Nephron (organoid): ENCODE results near the gene TBC1D20.

Experiments
- H3K27ac Mint-ChIP-seq, 3 experiments: 2 replicates each; pipeline ENCODE4 v1.8.0; 2020; ENCODE audit warnings: mixed read lengths in 3 of 3, mild to moderate bottlenecking in 2 of 3, moderate library complexity in 1 of 3
- H3K27me3 Mint-ChIP-seq: 2 replicates; pipeline ENCODE4 v1.8.0; 2021; ENCODE audit warnings: low read depth, mild to moderate bottlenecking, moderate library complexity, mixed read lengths
- H3K36me3 Mint-ChIP-seq: 2 replicates; pipeline ENCODE4 v1.8.0; 2020; ENCODE audit warnings: low read depth, mixed read lengths
- H3K4me1 Mint-ChIP-seq: 2 replicates; pipeline ENCODE4 v1.8.0; 2020; ENCODE audit warnings: mixed read lengths
- H3K4me3 Mint-ChIP-seq, 3 experiments: 2 replicates each; pipeline ENCODE4 v1.8.0; 2020; ENCODE audit warnings: mild to moderate bottlenecking in 3 of 3, mixed read lengths in 3 of 3, moderate library complexity in 2 of 3
- H3K9me3 Mint-ChIP-seq: 2 replicates; pipeline ENCODE4 v1.8.0; 2020; ENCODE audit warnings: mixed read lengths
- CTCF ChIP-seq, 3 experiments: fragments of 200-600 bp; sonication (generic); IDR thresholded peaks; one replicate each; pipeline ENCODE4 v1.5.0; 2021; ENCODE audit warnings: antibody characterized with exemption in 3 of 3; ENCODE audit not compliant: unreplicated experiment in 3 of 3

TBC1D20 gene

GRCh38 chr20:472137-472846, 10.0 kb upstream of the TBC1D20 start:
- no peak for TF ChIP-seq CTCF (IDR thresholded peaks at IDR 0.05; ENCODE audit: unreplicated experiment in 3 of 3)
- H3K4me3 Mint-ChIP-seq = no peak overlapping the region
- peaks cover 43% of the 10 kb centered on the region for H3K36me3 Mint-ChIP-seq
- no peak overlapping the region for H3K27ac Mint-ChIP-seq
- peaks cover 51% of the 10 kb centered on the region for H3K9me3 Mint-ChIP-seq
- peaks cover 4% of the 10 kb centered on the region for H3K27me3 Mint-ChIP-seq
- peaks cover 13% of the 10 kb centered on the region for H3K4me1 Mint-ChIP-seq

- no peak overlapping the region for H3K27ac Mint-ChIP-seq
- peaks cover 10% of the 10 kb centered on the region for H3K27me3 Mint-ChIP-seq
- peaks cover 6% of the 10 kb centered on the region for H3K4me1 Mint-ChIP-seq
- peaks cover 36% of the 10 kb centered on the region for H3K36me3 Mint-ChIP-seq
- no peak overlapping the region for H3K4me3 Mint-ChIP-seq
- peaks cover 52% of the 10 kb centered on the region for H3K9me3 Mint-ChIP-seq
- no peak for TF ChIP-seq CTCF (IDR thresholded peaks at IDR 0.05; ENCODE audit: unreplicated experiment in 3 of 3)
Observed at GRCh38 chr20:469746-470490, 7.6 kb upstream of the TBC1D20 start.

GRCh38 chr20:467755-468154, 5.4 kb upstream of the TBC1D20 start:
- no peak for TF ChIP-seq CTCF (IDR thresholded peaks at IDR 0.05; ENCODE audit: unreplicated experiment in 3 of 3)
- peaks cover 5% of the 10 kb centered on the region for H3K4me1 Mint-ChIP-seq
- peaks cover 15% of the 10 kb centered on the region for H3K36me3 Mint-ChIP-seq
- H3K27ac Mint-ChIP-seq = no peak overlapping the region
- peaks cover 10% of the 10 kb centered on the region for H3K27me3 Mint-ChIP-seq
- no peak overlapping the region for H3K4me3 Mint-ChIP-seq
- peaks cover 44% of the 10 kb centered on the region for H3K9me3 Mint-ChIP-seq

- Mint-ChIP-seq H3K4me3 (peak overlapping the region; percentile 90 to 99 (median 98)), H3K36me3 (peaks cover 4% of the 10 kb centered on the region), H3K9me3 (no peaks in the 10 kb centered on the region), H3K27me3 (no peaks in the 10 kb centered on the region), H3K27ac (peak overlapping the region; percentile 84 to 98 (median 92)), H3K4me1 (peaks cover 36% of the 10 kb centered on the region)
- TF ChIP-seq CTCF (IDR thresholded peaks at IDR 0.05; ENCODE audit: unreplicated experiment in 3 of 3) = no peak
Observed at GRCh38 chr20:461254-462198, 807 bp downstream of the TBC1D20 start.

GRCh38 chr20:460707-461106, 1.6 kb downstream of the TBC1D20 start:
- Mint-ChIP-seq H3K27me3 (no peaks in the 10 kb centered on the region), H3K4me3 (peak overlapping the region; percentile 90 to 99 (median 98)), H3K9me3 (no peaks in the 10 kb centered on the region), H3K36me3 (peaks cover 4% of the 10 kb centered on the region), H3K4me1 (peaks cover 36% of the 10 kb centered on the region), H3K27ac (peak overlapping the region in 2 of 3 experiments; percentile 44 to 46)
- TF ChIP-seq CTCF (IDR thresholded peaks at IDR 0.05; ENCODE audit: unreplicated experiment in 3 of 3) = no peak
